K562 (cell line): ENCODE results near the gene USP10. TPM values are rescaled to one million over a fixed set of nuclear protein-coding genes. Genes with fewer than 3 reads are reported as not detected.

ENCODE experiments used
- CEBPG ChIP-seq, 3 experiments: fragments of 200-800 bp in 1 of 3; sonication (Bioruptor generic) in 1 of 3; sonication (generic) in 1 of 3; formaldehyde crosslinking in 1 of 3; IDR thresholded peaks in 2 of 3; conservative IDR thresholded peaks in 1 of 3; 2 replicates each; pipeline versions ENCODE4 v1.6.1 to v1.8.0; 2016 to 2022; ENCODE audit warnings: missing compliant biosample characterization in 2 of 3, missing genetic modification characterization in 2 of 3, mild to moderate bottlenecking in 1 of 3, missing genetic modification reagents in 1 of 3
- GABPB1 ChIP-seq: sonication (generic); formaldehyde crosslinking; IDR thresholded peaks from 2 replicates; pipeline ENCODE4 v1.8.0; 2022; ENCODE audit warnings: mild to moderate bottlenecking, missing genetic modification reagents
- HIVEP1 ChIP-seq: fragments of 250-450 bp; sonication (Bioruptor Pico); IDR thresholded peaks from 2 replicates; pipeline ENCODE4 v1.4.0; 2020; ENCODE audit warnings: mild to moderate bottlenecking
- HSF4 ChIP-seq: fragments of 250-450 bp; sonication (Bioruptor Pico); IDR thresholded peaks from 2 replicates; pipeline ENCODE4 v2.1.2; 2022; ENCODE audit warnings: mild to moderate bottlenecking, moderate library complexity, borderline replicate concordance
- IRF2 ChIP-seq: sonication (generic); formaldehyde crosslinking; IDR thresholded peaks from 2 replicates; pipeline ENCODE4 v1.8.1; 2022; ENCODE audit warnings: mild to moderate bottlenecking, missing genetic modification reagents
- KAT8 ChIP-seq: fragments of 450-650 bp; IDR thresholded peaks from 2 replicates; pipeline ENCODE4 v1.6.1; 2016; ENCODE audit warnings: low read depth, mild to moderate bottlenecking
- KDM5B ChIP-seq: fragments of 200-600 bp; sonication (generic); IDR thresholded peaks from 2 replicates; pipeline ENCODE4 v1.6.1; 2012; ENCODE audit warnings: low read depth, mild to moderate bottlenecking, moderate library complexity, low read length, control low read depth, inconsistent platforms; ENCODE audit not compliant: insufficient replicate concordance
- NELFE ChIP-seq: IDR thresholded peaks from 2 replicates; pipeline ENCODE4 v1.6.1; 2011; ENCODE audit warnings: mild to moderate bottlenecking; ENCODE audit not compliant: insufficient read depth, insufficient read length
- NR2F6 ChIP-seq: fragments of 450-650 bp; formaldehyde crosslinking; IDR thresholded peaks from 2 replicates; pipeline ENCODE4 v1.4.0; 2020; ENCODE audit warnings: mild to moderate bottlenecking
- PCBP1 ChIP-seq: fragments of 200-400 bp; formaldehyde crosslinking; IDR thresholded peaks from 2 replicates; pipeline ENCODE4 v1.6.1; 2018; ENCODE audit warnings: mild to moderate bottlenecking, low read depth, low read length; ENCODE audit not compliant: poor library complexity, severe bottlenecking
- PHB ChIP-seq: fragments of 250-450 bp; sonication (Bioruptor Pico); IDR thresholded peaks from 2 replicates; pipeline ENCODE4 v1.5.0; 2021
- RFX7 ChIP-seq: fragments of 250-450 bp; sonication (Bioruptor Pico); IDR thresholded peaks from 2 replicates; pipeline ENCODE4 v1.5.1; 2021; ENCODE audit warnings: mild to moderate bottlenecking
- SMAD4 ChIP-seq: fragments of 250-450 bp; sonication (Bioruptor Pico); conservative IDR thresholded peaks from 2 replicates; pipeline ENCODE4 v1.8.0; 2021; ENCODE audit warnings: inconsistent platforms, mild to moderate bottlenecking, moderate library complexity
- SRSF7 ChIP-seq: fragments of 200-400 bp; formaldehyde crosslinking; optimal IDR thresholded peaks from 2 replicates; pipeline ENCODE3; 2017; ENCODE audit warnings: mild to moderate bottlenecking, low read depth, low read length
- SRSF9 ChIP-seq: fragments of 200-400 bp; formaldehyde crosslinking; IDR thresholded peaks from 2 replicates; pipeline ENCODE4 v1.6.1; 2017; ENCODE audit warnings: low read depth, low read length, borderline replicate concordance
- TOE1 ChIP-seq, 2 experiments: fragments of 450-650 bp in 1 of 2; sonication (generic) in 1 of 2; formaldehyde crosslinking in 1 of 2; IDR thresholded peaks; 2 replicates each; pipeline versions ENCODE4 v1.7.1 to v1.8.0; 2016 to 2022; ENCODE audit warnings: borderline replicate concordance in 2 of 2, mild to moderate bottlenecking in 2 of 2, antibody characterized with exemption in 1 of 2, inconsistent platforms in 1 of 2, low read depth in 1 of 2, missing genetic modification reagents in 1 of 2, moderate library complexity in 1 of 2
- WHSC1 ChIP-seq: IDR thresholded peaks from one replicate; pipeline ENCODE4 v1.6.1; 2012; ENCODE audit warnings: low read length, control low read depth, inconsistent platforms
- ZNF184 ChIP-seq: sonication (generic); formaldehyde crosslinking; IDR thresholded peaks from 2 replicates; pipeline ENCODE4 v1.5.0; 2020; ENCODE audit warnings: missing genetic modification reagents
- ZNF217 ChIP-seq: sonication (generic); formaldehyde crosslinking; IDR thresholded peaks from 2 replicates; pipeline ENCODE4 v1.8.0; 2022; ENCODE audit warnings: mild to moderate bottlenecking, missing genetic modification reagents
- ZNF507 ChIP-seq: conservative IDR thresholded peaks from 2 replicates; pipeline ENCODE4 v1.6.1; 2017; ENCODE audit warnings: missing genetic modification characterization, missing compliant biosample characterization
- polyA plus RNA-seq, 8 experiments: library from polyadenylated mRNA; depleted of rRNA in 4 of 8; stranded (reverse) in 5 of 8; unstranded in 3 of 8; fragments of >200 nt; fragmentation: Nextera tagmentation in 2 of 8; fragmentation: Illumina TruSeq in 1 of 8; extraction: Ambion mirVana in 2 of 8; extraction: Trizol in 1 of 8; gene quantifications; 2 replicates each; pipeline versions ENCODE4 v1.2.1 to v1.2.3, GENCODE V29; 2011 to 2014; ENCODE audit warnings: inconsistent platforms in 1 of 8, missing spikeins in 1 of 8
- total RNA-seq, 7 experiments: library from RNA; depleted of rRNA in 6 of 7; stranded (reverse); fragments of >200 nt in 6 of 7; fragmentation: Illumina TruSeq in 2 of 7; extraction: Trizol in 2 of 7; gene quantifications; 2 replicates each; pipeline versions ENCODE4 v1.2.1 to v1.2.3, GENCODE V29; 2011 to 2021; ENCODE audit warnings: low replicate concordance in 1 of 7
- TF ChIP-seq, protein P1 (sequence below): fragments of 250-450 bp; sonication (Bioruptor Pico); IDR thresholded peaks from 2 replicates; pipeline ENCODE4 v1.5.0; 2021
- TF ChIP-seq, protein P2 (sequence below): fragments of 250-450 bp; sonication (Bioruptor Pico); IDR thresholded peaks from 2 replicates; pipeline ENCODE4 v1.4.0; 2020; ENCODE audit warnings: mild to moderate bottlenecking
- TF ChIP-seq, protein P3 (sequence below): sonication (generic); formaldehyde crosslinking; IDR thresholded peaks from 2 replicates; pipeline ENCODE4 v1.8.0; 2022; ENCODE audit warnings: mild to moderate bottlenecking, low read depth, missing genetic modification reagents
- TF ChIP-seq, protein P4 (sequence below): fragments of 250-450 bp; sonication (Bioruptor Pico); IDR thresholded peaks from 2 replicates; pipeline ENCODE4 v1.8.0; 2021; ENCODE audit warnings: mild to moderate bottlenecking, moderate library complexity

The USP10 gene
- total and polyA plus RNA-seq, 9 of the 15 experiments (the other 6 are each of a cell fraction or from before 2014, with no cell fraction given), result 61.7 to 197 (median 116) TPM

DNA sequence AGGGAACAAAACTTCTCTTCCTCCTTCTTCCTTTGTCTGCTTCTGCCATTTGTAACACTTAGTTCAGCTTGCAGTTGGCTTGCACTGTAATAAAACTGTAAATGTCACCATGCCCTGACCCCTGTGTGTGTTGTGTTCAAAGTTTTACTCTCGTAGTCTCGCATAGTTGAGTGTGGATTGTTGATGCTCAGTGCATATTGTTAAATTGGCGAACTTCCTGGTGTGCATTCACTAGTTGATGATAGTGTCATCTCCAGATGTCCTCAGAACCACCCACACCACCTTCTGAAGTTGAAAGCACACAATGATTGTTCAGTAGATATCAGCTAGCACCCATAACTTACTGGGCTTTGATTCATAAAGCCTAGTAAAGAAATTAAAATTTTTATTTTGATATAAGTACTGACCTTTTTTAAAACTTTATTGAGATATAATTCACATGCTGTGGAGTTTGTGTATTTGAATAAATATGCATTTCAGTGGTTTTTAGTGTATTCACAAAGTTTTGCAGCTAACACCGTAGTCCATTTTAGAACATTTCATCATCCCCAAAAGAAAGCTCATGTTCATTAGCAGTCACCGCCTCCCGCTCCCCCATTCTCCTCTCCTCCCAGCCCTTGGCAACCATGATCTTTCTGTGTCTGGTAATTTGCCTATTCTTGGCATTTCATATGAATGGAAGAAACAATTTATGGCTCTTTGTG, 25.0 kb downstream of the USP10 start (continued):
- TF ChIP-seq, protein P1, sequence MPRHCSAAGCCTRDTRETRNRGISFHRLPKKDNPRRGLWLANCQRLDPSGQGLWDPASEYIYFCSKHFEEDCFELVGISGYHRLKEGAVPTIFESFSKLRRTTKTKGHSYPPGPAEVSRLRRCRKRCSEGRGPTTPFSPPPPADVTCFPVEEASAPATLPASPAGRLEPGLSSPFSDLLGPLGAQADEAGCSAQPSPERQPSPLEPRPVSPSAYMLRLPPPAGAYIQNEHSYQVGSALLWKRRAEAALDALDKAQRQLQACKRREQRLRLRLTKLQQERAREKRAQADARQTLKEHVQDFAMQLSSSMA (CRISPR knock-in tag), result no peak
- no peak for TF ChIP-seq SRSF9
- no peak for TF ChIP-seq HSF4 (CRISPR knock-in tag)
- no peak for TF ChIP-seq IRF2 (CRISPR knock-in tag)
- no peak for TF ChIP-seq GABPB1 (CRISPR knock-in tag)
- no peak for TF ChIP-seq KAT8
- TF ChIP-seq CEBPG (CRISPR knock-in tag; IDR thresholded peaks at IDR 0.05), result peak; percentile 31; the same call in 1 of the 2 replicates
- peak in 1 of 2 experiments; percentile 88; a peak in 2 of 4 replicates for TF ChIP-seq CEBPG (tag; conservative IDR thresholded peaks at IDR 0.05 in 1 of 2, IDR thresholded peaks at IDR 0.05 in 1 of 2)
- TF ChIP-seq NELFE, result no peak
- TF ChIP-seq WHSC1, result no peak
- TF ChIP-seq, protein P2, sequence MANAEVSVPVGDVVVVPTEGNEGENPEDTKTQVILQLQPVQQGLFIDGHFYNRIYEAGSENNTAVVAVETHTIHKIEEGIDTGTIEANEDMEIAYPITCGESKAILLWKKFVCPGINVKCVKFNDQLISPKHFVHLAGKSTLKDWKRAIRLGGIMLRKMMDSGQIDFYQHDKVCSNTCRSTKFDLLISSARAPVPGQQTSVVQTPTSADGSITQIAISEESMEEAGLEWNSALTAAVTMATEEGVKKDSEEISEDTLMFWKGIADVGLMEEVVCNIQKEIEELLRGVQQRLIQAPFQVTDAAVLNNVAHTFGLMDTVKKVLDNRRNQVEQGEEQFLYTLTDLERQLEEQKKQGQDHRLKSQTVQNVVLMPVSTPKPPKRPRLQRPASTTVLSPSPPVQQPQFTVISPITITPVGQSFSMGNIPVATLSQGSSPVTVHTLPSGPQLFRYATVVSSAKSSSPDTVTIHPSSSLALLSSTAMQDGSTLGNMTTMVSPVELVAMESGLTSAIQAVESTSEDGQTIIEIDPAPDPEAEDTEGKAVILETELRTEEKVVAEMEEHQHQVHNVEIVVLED (CRISPR knock-in tag), result no peak
- TF ChIP-seq, protein P3, sequence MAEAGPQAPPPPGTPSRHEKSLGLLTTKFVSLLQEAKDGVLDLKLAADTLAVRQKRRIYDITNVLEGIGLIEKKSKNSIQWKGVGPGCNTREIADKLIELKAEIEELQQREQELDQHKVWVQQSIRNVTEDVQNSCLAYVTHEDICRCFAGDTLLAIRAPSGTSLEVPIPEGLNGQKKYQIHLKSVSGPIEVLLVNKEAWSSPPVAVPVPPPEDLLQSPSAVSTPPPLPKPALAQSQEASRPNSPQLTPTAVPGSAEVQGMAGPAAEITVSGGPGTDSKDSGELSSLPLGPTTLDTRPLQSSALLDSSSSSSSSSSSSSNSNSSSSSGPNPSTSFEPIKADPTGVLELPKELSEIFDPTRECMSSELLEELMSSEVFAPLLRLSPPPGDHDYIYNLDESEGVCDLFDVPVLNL, result no peak
- no peak for TF ChIP-seq KDM5B
- TF ChIP-seq NR2F6 (CRISPR knock-in tag), result no peak
- TF ChIP-seq RFX7 (CRISPR knock-in tag), result no peak
- TF ChIP-seq HIVEP1 (CRISPR knock-in tag), result no peak
- no peak for TF ChIP-seq ZNF507 (tag)
- no peak for TF ChIP-seq ZNF184
- 0 out of 2 replicates have a peak, but pooled peaks have one; percentile 35 for TF ChIP-seq SMAD4 (CRISPR knock-in tag)
- no peak for TF ChIP-seq TOE1 (IDR thresholded peaks at IDR 0.05; ENCODE audit: borderline replicate concordance)
- TF ChIP-seq TOE1 (CRISPR knock-in tag; IDR thresholded peaks at IDR 0.05; ENCODE audit: borderline replicate concordance, low read depth), result no peak
- TF ChIP-seq, protein P4, sequence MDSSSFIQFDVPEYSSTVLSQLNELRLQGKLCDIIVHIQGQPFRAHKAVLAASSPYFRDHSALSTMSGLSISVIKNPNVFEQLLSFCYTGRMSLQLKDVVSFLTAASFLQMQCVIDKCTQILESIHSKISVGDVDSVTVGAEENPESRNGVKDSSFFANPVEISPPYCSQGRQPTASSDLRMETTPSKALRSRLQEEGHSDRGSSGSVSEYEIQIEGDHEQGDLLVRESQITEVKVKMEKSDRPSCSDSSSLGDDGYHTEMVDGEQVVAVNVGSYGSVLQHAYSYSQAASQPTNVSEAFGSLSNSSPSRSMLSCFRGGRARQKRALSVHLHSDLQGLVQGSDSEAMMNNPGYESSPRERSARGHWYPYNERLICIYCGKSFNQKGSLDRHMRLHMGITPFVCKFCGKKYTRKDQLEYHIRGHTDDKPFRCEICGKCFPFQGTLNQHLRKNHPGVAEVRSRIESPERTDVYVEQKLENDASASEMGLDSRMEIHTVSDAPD (CRISPR knock-in tag), result no peak
- TF ChIP-seq ZNF217 (CRISPR knock-in tag), result no peak
- TF ChIP-seq PHB, result no peak
- TF ChIP-seq PCBP1, result no peak
- no peak for TF ChIP-seq SRSF7
